Hepatocyte (in vitro differentiated cells): ENCODE measurements around the gene CPA1.

Experiments used
- EZH2 ChIP-seq: fragments of 200-600 bp; sonication (generic); IDR thresholded peaks from 2 replicates; pipeline ENCODE4 v1.6.1; 2016; ENCODE audit warnings: antibody characterized with exemption, mild to moderate bottlenecking, borderline replicate concordance
- EZH2phosphoT487 ChIP-seq: fragments of 200-600 bp; sonication (generic); IDR thresholded peaks from one replicate; pipeline ENCODE4 v1.6.1; 2018; ENCODE audit warnings: antibody characterized with exemption, mild to moderate bottlenecking, low read depth, moderate library complexity; ENCODE audit not compliant: unreplicated experiment, severe bottlenecking
- TF ChIP-seq, protein P1 (sequence below): fragments of 200-600 bp; sonication (generic); IDR thresholded peaks from 2 replicates; pipeline ENCODE4 v1.5.1; 2016; ENCODE audit warnings: antibody characterized with exemption, mild to moderate bottlenecking; ENCODE audit not compliant: poor library complexity

DNA sequence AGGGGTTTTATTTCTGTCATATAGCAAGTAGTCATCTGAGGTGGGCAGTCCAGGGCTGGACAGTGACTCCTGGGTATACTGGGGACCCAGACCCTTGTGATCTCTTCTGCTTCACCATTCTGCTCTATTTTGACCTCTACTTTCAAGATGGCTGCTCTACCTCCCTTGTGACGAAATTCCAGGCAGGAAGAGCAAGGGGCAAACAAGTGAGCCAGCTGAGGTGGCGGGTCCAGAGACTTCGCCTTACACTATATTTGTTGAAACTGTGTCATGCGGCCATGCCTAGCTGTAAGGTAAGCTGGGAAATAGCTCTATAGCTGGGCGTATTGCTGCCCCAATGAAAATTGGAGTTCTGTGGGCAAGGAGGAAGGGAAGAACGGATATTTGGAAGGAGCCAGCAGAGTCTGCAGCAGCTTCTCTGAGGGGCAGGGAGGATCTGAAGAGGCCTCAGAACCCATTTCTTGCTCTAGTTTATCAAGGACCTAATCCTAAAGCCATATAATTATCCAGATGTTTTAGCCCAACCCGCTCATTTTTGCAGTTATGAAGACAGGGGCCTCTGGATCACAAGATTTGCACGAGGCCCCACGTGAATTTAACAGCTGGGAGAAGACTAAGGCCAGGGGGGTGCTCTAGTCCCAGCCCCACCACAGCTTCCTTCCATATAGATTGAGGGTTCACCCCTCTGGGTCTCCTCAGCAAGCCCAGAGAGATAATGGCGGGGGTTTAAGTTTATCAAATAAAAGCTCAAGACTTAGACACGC is 7.7 kb upstream of the CPA1 start:
- TF ChIP-seq, protein P1, sequence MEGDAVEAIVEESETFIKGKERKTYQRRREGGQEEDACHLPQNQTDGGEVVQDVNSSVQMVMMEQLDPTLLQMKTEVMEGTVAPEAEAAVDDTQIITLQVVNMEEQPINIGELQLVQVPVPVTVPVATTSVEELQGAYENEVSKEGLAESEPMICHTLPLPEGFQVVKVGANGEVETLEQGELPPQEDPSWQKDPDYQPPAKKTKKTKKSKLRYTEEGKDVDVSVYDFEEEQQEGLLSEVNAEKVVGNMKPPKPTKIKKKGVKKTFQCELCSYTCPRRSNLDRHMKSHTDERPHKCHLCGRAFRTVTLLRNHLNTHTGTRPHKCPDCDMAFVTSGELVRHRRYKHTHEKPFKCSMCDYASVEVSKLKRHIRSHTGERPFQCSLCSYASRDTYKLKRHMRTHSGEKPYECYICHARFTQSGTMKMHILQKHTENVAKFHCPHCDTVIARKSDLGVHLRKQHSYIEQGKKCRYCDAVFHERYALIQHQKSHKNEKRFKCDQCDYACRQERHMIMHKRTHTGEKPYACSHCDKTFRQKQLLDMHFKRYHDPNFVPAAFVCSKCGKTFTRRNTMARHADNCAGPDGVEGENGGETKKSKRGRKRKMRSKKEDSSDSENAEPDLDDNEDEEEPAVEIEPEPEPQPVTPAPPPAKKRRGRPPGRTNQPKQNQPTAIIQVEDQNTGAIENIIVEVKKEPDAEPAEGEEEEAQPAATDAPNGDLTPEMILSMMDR: no peak
- TF ChIP-seq EZH2 (no peak), EZH2phosphoT487 (no peak)
